ENCODE measurements around the gene SIAH2.

DNA sequence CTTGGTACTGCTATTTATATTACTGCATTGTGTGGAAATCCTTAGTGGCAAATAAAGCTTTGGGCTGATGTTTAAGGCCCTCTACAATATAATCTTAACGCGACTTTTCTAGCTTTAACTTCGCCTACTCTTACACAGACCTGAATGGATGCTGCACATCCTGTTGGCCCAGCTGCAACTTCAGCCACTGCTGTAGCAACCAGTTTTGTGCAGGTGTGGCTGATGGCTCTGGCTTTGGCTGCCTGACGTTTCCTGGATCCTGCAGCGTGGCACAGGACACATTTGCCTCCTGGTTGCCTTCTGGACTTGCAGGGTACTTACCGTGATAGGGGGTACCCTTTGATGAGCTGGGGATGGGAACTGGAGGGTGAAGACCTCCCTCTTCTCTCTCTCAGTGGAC lies 39.0 kb downstream of the SIAH2 start:
- no peak for TF ChIP-seq EZH2 (IDR thresholded peaks at IDR 0.05; ENCODE audit: borderline replicate concordance, low read length)
- TF ChIP-seq, protein P1, sequence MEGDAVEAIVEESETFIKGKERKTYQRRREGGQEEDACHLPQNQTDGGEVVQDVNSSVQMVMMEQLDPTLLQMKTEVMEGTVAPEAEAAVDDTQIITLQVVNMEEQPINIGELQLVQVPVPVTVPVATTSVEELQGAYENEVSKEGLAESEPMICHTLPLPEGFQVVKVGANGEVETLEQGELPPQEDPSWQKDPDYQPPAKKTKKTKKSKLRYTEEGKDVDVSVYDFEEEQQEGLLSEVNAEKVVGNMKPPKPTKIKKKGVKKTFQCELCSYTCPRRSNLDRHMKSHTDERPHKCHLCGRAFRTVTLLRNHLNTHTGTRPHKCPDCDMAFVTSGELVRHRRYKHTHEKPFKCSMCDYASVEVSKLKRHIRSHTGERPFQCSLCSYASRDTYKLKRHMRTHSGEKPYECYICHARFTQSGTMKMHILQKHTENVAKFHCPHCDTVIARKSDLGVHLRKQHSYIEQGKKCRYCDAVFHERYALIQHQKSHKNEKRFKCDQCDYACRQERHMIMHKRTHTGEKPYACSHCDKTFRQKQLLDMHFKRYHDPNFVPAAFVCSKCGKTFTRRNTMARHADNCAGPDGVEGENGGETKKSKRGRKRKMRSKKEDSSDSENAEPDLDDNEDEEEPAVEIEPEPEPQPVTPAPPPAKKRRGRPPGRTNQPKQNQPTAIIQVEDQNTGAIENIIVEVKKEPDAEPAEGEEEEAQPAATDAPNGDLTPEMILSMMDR (conservative IDR thresholded peaks at IDR 0.05 in 1 of 2, IDR thresholded peaks at IDR 0.05 in 1 of 2; ENCODE audit: extremely low read depth in 1 of 2, insufficient read depth in 1 of 2, low read depth in 1 of 2, low read length in 2 of 2) = no peak

Measured in mammary epithelial cell (primary cell).